Measurements from ENCODE around the gene TMEM238L. TPM values are rescaled to one million over a fixed set of nuclear protein-coding genes. Genes with fewer than 3 reads are reported as not detected.

Gene TMEM238L
- total and polyA plus RNA-seq, 5 donors, result not detected

DNA sequence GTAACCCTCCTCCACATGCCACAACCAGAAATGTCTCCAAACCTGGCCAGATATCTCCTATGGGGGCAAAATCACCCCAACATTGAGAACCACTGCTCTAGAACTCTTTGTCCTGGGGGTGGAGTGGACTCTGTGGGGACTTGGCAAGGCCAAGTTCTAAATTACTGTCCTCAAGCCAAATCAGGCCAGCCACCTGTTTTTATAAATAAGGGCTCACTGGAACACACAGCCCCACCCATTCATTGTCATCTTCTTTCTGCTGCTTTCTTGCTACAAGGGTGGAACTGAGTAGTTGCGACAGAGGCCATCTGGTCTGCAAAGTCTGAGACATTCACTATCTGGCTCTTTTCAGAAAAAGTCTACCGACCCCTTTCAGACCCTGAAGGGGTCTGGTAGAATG, 47.3 kb downstream of the TMEM238L start:
- 82% methylated on average over 2 of the region's 2 CpGs for WGBS
- no peak overlapping the region for H3K27ac ChIP-seq (ENCODE audit: low read length)
- no peak overlapping the region for H3K4me3 ChIP-seq (ENCODE audit: low read length)
- H3K9me3 ChIP-seq (ENCODE audit: control insufficient read depth, low read length), result no peaks in the 10 kb centered on the region
- H3K4me1 ChIP-seq (ENCODE audit: control insufficient read depth, insufficient read depth, low read length), result no peaks in the 10 kb centered on the region
- DNase-seq (no peak), ATAC-seq (peak in 1 of 2 donors; percentile 55)
- no peaks in the 10 kb centered on the region for H3K27me3 ChIP-seq (ENCODE audit: control insufficient read depth, insufficient read depth)
- intact Hi-C loops (cut with DNase I), result no loop called here

DNA sequence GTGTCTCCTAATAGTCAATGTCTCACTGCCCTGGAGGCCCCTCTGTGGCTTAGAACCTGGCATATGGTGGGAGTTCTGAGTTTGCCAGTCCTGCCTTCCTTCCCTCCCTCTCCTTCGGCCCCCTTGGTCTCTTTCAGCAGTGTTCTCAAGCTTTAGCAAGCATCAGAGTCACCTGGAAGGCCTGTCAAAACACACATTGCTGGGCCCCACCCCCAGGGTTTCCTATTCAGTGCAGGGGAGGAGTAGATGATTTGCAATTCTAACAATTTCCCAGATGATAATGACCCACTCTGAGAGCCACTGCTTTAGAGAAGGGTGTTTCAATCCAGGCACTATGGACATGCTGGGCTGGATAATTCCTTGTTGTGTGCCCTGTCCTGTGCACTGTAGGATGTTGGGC, 47.7 kb downstream of the TMEM238L start:
- Histone ChIP-seq H3K27me3 (ENCODE audit: control insufficient read depth, insufficient read depth) (no peaks in the 10 kb centered on the region), H3K9me3 (ENCODE audit: control insufficient read depth, low read length) (no peaks in the 10 kb centered on the region), H3K4me1 (ENCODE audit: control insufficient read depth, insufficient read depth, low read length) (no peaks in the 10 kb centered on the region), H3K27ac (ENCODE audit: low read length) (no peak overlapping the region), H3K4me3 (ENCODE audit: low read length) (no peak overlapping the region)
- intact Hi-C loops (cut with DNase I), result no loop called here
- DNase-seq (no peak), ATAC-seq (peak in 1 of 2 donors; percentile 22)
- 75% methylated on average over 1 of the region's 1 CpG for WGBS

DNA sequence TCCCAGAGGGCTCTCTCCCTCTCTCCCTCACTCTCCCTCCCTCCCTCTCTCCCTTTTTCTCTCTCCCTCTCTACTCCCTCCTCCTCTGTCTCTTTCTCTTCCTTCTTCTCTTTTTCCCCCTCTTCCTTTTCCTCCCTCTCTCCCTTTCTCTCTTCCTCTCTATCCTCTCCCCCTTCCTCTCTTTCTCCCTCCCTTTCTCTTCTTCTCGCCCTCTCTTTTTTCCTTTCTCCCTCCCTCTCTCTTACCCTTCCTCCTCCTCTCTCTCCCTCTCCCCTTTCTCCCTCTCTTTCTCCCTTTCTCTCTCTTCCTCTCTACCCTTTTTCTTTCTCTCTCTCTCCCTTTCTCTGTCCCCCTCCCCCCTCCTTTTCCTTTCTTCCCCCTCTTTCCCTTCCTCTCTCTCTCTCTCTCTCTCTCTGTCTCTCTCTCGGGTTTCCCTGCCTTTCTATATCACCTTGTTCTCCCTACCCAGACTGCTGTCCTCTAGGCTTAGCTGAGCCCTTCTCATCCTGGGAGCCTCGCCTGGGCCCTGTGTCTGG, 48.2 kb downstream of the TMEM238L start:
- Histone ChIP-seq H3K27me3 (ENCODE audit: control insufficient read depth, insufficient read depth) (no peaks in the 10 kb centered on the region), H3K9me3 (ENCODE audit: control insufficient read depth, low read length) (no peaks in the 10 kb centered on the region), H3K27ac (ENCODE audit: low read length) (no peak overlapping the region), H3K4me1 (ENCODE audit: control insufficient read depth, insufficient read depth, low read length) (no peaks in the 10 kb centered on the region), H3K4me3 (ENCODE audit: low read length) (no peak overlapping the region)
- DNase-seq (no peak), ATAC-seq (no peak)
- intact Hi-C loops (cut with DNase I), result no loop called here
- WGBS, result 70% methylated on average over 3 of the region's 3 CpGs

DNA sequence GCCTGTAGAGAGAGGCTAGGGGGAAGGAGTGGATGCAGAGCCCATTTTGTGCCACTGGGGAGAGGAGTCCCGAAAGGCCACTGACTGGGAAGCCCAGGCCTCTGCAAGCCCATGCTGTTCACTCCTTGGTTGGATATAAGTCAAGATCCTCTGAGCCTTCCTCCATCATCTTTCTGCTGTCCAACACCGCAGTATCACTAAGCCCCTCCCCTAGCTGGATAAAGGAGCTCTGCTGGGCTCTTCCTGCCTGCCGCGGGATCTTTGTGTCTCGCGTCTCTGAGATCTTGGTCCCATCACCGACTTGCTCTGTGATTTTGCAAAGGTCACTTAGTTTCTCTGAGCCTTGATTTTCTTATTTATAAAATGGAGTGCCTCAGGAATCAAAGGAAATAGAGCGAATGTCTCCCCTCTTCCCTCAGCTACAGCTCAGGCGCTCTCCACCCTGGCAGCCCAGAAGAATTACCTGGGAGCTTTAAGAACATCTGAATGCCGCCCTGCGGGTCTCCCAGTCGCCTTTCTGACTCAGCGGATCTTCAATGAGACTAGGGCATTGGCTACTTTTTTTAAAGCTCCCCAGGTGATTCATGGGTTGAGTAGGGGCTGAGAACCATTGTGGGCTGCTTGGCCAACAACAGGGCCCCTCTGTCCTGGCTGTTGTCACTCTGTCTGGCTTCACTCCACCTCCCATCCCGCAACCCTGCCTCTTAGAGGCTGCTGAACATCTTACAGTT, 48.9 kb downstream of the TMEM238L start:
- no peak for ATAC-seq
- no peaks in the 10 kb centered on the region for H3K4me1 ChIP-seq (ENCODE audit: control insufficient read depth, insufficient read depth, low read length)
- no peak for DNase-seq
- WGBS, result 29% methylated on average over 14 of the region's 14 CpGs
- no peaks in the 10 kb centered on the region for H3K9me3 ChIP-seq (ENCODE audit: control insufficient read depth, low read length)
- H3K27ac ChIP-seq (ENCODE audit: low read length), result no peak overlapping the region
- intact Hi-C loops (cut with DNase I), result no loop called here
- no peaks in the 10 kb centered on the region for H3K27me3 ChIP-seq (ENCODE audit: control insufficient read depth, insufficient read depth)
- no peak overlapping the region for H3K4me3 ChIP-seq (ENCODE audit: low read length)

DNA sequence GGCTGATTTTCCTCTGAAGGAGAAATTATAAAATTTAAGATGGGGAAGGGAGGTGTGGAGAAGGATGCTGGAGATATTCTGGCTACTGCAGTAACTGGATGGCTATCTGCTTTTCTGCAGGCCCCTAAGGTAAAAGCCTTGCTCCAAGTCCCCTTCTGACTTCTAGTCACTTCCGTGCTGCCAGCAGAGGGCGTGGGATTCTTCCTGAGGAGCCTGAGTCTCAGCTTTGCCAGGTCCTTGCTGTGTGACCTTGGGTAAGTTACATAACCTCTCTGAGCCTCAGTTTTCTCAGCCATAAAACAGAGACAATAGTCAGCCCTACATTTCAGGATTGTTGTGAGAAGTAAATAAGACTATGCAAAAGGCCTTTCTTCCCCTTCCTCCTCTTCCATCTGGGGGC, 49.8 kb downstream of the TMEM238L start:
- H3K4me1 ChIP-seq (ENCODE audit: control insufficient read depth, insufficient read depth, low read length), result no peaks in the 10 kb centered on the region
- intact Hi-C loops (cut with DNase I), result no loop called here
- 31% methylated on average over 2 of the region's 2 CpGs for WGBS
- H3K27me3 ChIP-seq (ENCODE audit: control insufficient read depth, insufficient read depth), result no peaks in the 10 kb centered on the region
- H3K9me3 ChIP-seq (ENCODE audit: control insufficient read depth, low read length), result no peaks in the 10 kb centered on the region
- no peak for ATAC-seq
- H3K27ac ChIP-seq (ENCODE audit: low read length), result no peak overlapping the region
- DNase-seq, result peak in 2 of 3 donors; percentile 59 to 62
- H3K4me3 ChIP-seq (ENCODE audit: low read length), result no peak overlapping the region

DNA sequence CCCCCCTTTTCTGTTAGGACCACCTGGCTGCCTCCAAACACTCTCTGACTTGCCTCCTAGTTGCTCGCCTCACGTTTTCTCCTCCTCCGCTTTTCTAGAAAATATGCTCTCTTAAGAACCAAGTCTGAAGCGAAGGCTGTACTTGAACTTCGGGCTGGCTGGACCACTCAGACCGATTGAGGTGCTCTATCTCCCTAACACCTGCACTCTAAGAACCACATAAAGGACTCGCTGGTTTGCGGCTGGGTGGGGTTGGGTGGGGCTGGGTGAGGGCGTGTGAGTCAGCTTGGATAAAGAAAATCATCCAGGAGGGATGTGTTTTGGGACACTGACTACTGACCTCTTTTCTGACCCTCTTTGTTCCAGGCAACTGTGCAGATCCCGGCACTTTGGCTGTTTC, 51.2 kb downstream of the TMEM238L start:
- intact Hi-C loops (cut with DNase I), result no loop called here
- WGBS, result 84% methylated on average over 10 of the region's 10 CpGs

DNA sequence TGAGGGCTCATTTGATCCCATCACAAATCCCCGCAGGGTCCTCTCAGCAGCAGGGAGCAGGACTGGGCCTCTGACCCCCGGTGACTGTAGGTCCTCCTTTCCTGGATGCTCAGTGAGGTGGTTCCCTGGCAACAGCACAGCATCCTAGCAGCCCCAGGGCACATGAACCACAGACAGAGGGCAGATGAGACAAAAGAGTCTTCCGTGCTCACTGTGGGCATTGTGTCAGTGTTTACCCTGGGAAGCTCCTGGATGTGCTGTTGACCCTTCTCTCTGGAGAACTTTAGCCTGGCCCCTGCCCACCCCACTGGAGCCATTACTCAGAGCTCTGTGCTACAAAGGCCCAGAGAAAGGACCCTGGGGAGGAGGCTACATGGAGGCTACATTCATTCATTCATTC, 52.3 kb downstream of the TMEM238L start:
- intact Hi-C loops (cut with DNase I), result no loop called here
- no peak for DNase-seq
- no peak for ATAC-seq
- H3K27me3 ChIP-seq (ENCODE audit: control insufficient read depth, insufficient read depth), result no peaks in the 10 kb centered on the region
- no peaks in the 10 kb centered on the region for H3K9me3 ChIP-seq (ENCODE audit: control insufficient read depth, low read length)
- WGBS, result 79% methylated on average over 3 of the region's 3 CpGs
- H3K4me3 ChIP-seq (ENCODE audit: low read length), result no peak overlapping the region
- H3K4me1 ChIP-seq (ENCODE audit: control insufficient read depth, insufficient read depth, low read length), result no peaks in the 10 kb centered on the region
- no peak overlapping the region for H3K27ac ChIP-seq (ENCODE audit: low read length)

More for the DNA sequence above, 51.2 kb downstream of the TMEM238L start:
- DNase-seq, result no peak
- no peak overlapping the region for H3K27ac ChIP-seq (ENCODE audit: low read length)
- H3K27me3 ChIP-seq (ENCODE audit: control insufficient read depth, insufficient read depth), result no peaks in the 10 kb centered on the region
- H3K4me3 ChIP-seq (ENCODE audit: low read length), result no peak overlapping the region
- no peaks in the 10 kb centered on the region for H3K4me1 ChIP-seq (ENCODE audit: control insufficient read depth, insufficient read depth, low read length)
- ATAC-seq, result no peak
- no peaks in the 10 kb centered on the region for H3K9me3 ChIP-seq (ENCODE audit: control insufficient read depth, low read length)

DNA sequence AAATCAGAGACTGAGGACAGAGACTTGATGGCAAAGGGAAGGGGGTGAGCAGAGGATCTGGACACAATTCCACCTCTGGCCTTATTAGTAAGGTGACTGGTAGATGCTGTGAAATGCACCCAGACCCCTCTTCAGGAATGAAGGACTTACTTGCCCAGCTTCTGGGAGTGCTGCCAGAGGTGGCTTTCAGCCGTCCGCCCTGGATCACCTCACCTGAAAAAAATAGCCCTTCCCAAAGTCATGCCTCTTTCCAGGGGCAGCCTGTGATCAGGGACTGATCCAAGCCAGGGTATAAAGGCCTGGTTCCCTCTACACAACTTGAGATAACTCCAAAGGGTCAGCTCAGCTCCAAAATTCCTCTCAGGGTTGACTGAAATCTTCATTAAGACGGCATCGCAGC, 53.7 kb downstream of the TMEM238L start:
- no peak overlapping the region for H3K4me3 ChIP-seq (ENCODE audit: low read length)
- intact Hi-C loops (cut with DNase I), result no loop called here
- DNase-seq (no peak), ATAC-seq (no peak)
- no peaks in the 10 kb centered on the region for H3K27me3 ChIP-seq (ENCODE audit: control insufficient read depth, insufficient read depth)
- no peaks in the 10 kb centered on the region for H3K9me3 ChIP-seq (ENCODE audit: control insufficient read depth, low read length)
- no peaks in the 10 kb centered on the region for H3K4me1 ChIP-seq (ENCODE audit: control insufficient read depth, insufficient read depth, low read length)
- 84% methylated on average over 4 of the region's 4 CpGs for WGBS
- H3K27ac ChIP-seq (ENCODE audit: low read length), result no peak overlapping the region

DNA sequence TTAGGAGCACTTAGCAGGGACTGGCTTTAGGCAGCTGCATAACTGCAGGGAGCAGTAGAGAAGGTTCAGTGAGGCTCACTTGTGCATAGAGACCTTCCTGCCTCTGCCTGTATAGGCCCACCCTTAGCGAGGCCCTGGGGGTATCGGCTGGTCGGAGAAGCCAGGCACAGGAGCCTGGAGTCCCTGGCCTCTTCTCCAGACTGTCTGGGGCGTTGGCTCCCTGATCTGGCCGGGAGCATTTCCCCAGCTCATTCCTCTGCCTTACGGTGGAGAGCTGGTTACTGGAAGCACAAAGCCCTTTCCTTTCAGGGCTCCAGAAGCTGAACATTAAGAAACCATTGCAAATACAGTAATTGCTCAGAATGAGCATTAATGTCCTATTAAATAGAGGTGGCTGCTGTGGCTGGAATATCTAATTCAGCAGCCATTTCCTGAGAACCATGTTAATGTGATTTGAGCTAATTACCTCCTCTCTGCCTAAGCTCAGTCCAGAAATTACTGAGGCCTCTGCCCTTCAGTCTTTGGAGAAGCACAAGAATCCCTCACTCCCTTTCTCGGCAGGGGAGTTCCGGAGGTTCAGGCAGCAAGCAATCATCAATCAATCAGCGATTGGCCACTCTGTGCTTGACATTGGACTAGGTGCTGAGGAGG, 55.2 kb downstream of the TMEM238L start:
- H3K27me3 ChIP-seq (ENCODE audit: control insufficient read depth, insufficient read depth), result no peaks in the 10 kb centered on the region
- 47% methylated on average over 9 of the region's 9 CpGs for WGBS
- no peak for DNase-seq
- peak in 1 of 2 donors; percentile 35 for ATAC-seq
- intact Hi-C loops (cut with DNase I), result no loop called here
- H3K9me3 ChIP-seq (ENCODE audit: control insufficient read depth, low read length), result no peaks in the 10 kb centered on the region
- no peaks in the 10 kb centered on the region for H3K4me1 ChIP-seq (ENCODE audit: control insufficient read depth, insufficient read depth, low read length)
- no peak overlapping the region for H3K27ac ChIP-seq (ENCODE audit: low read length)
- H3K4me3 ChIP-seq (ENCODE audit: low read length), result no peak overlapping the region

DNA sequence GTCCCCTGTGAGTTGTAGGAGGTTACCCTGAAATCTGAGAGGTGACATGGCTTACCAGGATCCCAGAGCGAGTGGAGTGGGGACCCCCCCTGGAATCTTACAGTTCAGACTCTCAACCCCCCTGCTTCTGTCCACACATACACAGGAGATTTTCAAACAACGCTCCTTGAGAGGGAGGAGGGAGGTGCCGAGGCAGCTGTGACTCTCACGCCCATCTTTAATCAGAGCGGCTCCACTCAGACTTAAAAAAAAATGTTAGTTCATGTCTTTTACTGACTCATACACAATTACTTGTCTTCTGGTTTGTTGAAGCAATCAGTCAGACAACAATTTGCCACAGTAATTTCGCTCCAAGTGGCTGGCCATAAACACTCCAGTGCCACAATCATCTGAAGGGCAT, 58.7 kb downstream of the TMEM238L start:
- WGBS, result 51% methylated on average over 6 of the region's 6 CpGs
- Histone ChIP-seq H3K4me3 (ENCODE audit: low read length) (no peak overlapping the region), H3K27ac (ENCODE audit: low read length) (no peak overlapping the region), H3K9me3 (ENCODE audit: control insufficient read depth, low read length) (no peaks in the 10 kb centered on the region), H3K4me1 (ENCODE audit: control insufficient read depth, insufficient read depth, low read length) (no peaks in the 10 kb centered on the region), H3K27me3 (ENCODE audit: control insufficient read depth, insufficient read depth) (no peaks in the 10 kb centered on the region)
- ATAC-seq (no peak), DNase-seq (no peak)
- intact Hi-C loops (cut with DNase I), result no loop called here

Measured in right cardiac atrium (tissue), 5 donors.